IPS-15b (cell line): ENCODE measurements around the gene NLRP7.
"Not testable (repeated sequence)": the region's sequence is repeated elsewhere in the genome, so short reads cannot be mapped to it uniquely, and the experiment has no call there.

Experiments used
- H3K27me3 ChIP-seq: one replicate; pipeline ENCODE4 v1.6.1; 2013; ENCODE audit warnings: low read length; ENCODE audit not compliant: control insufficient read depth, insufficient read depth
- H3K36me3 ChIP-seq: one replicate; pipeline ENCODE4 v1.6.1; 2013; ENCODE audit warnings: low read length; ENCODE audit not compliant: control insufficient read depth, insufficient read depth
- H3K4me1 ChIP-seq: one replicate; pipeline ENCODE4 v1.6.1; 2013; ENCODE audit warnings: mild to moderate bottlenecking, low read length; ENCODE audit not compliant: control insufficient read depth, insufficient read depth
- H3K4me3 ChIP-seq: one replicate; pipeline ENCODE4 v1.5.1; 2013; ENCODE audit warnings: low read depth, low read length
- H3K9ac ChIP-seq: one replicate; pipeline ENCODE4 v1.6.1; 2013; ENCODE audit warnings: low read depth, mild to moderate bottlenecking, low read length
- H3K9me3 ChIP-seq: one replicate; pipeline ENCODE4 v1.6.1; 2013; ENCODE audit warnings: mild to moderate bottlenecking, low read length; ENCODE audit not compliant: control insufficient read depth, insufficient read depth

The NLRP7 gene

DNA sequence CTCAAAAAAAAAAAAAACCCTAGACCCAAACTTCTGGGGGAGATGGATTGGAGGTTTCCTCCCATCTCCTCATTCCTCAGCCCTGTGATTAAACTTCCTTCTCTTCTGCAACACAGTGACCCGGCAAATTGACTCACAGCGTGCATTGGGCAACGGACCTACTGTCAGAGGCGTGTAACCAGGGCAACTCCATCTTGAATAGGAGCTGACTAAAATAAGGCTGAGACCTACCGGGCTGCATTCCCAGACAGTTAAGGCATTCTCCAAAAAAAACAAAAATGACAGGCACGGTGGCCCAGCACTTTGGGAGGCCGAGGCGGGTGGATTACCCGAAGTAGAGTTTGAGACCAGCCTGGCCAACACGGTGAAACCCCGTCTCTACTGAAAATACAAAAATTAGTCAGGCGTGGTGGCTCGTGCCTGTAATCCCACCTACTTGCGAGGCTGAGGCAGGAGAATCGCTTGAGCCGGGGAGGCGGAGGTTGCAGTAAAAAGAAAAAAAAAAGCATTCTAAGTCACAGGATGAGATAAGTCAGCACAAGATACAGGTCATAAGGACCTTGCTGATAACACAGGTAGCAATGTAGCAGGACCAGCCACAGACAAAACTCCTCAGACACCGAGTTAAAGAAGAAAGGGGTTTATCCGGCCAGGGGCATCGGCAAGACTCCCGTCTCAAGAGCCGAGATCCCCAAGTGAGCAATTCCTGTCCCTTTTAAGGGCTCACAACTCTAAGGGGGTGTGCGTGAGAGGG is 5.4 kb upstream of the NLRP7 start:
- peaks cover 2% of the 10 kb centered on the region for H3K4me1 ChIP-seq
- no peaks in the 10 kb centered on the region for H3K36me3 ChIP-seq
- no peak overlapping the region for H3K9ac ChIP-seq
- H3K4me3 ChIP-seq: no peak overlapping the region
- H3K9me3 ChIP-seq: no peaks in the 10 kb centered on the region
- H3K27me3 ChIP-seq: no peaks in the 10 kb centered on the region

GRCh38 chr19:54950580-54950979 is 3.2 kb upstream of the NLRP7 start:
- not testable (repeated sequence) for H3K9ac ChIP-seq, H3K9me3 ChIP-seq, H3K27me3 ChIP-seq, H3K4me1 ChIP-seq, H3K4me3 ChIP-seq, H3K36me3 ChIP-seq

DNA sequence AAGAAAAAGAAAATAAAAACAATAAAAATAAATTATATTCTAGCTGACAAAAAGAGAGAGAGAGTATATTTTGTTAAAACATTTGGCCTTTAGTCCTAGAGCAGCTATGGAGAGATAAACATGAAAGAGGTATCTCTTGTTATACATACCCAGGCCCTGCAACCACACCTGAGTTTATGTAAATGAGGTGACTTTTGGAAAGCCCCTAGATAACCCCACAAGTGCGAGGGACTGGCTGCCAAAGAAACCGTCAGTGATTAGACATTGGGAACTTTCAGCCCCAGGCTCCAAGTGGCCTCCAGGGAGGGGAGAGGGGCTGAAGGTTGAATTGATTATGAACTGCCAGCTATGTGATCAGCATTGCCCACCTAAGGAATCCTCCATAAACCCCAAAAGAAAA is 2.1 kb upstream of the NLRP7 start:
- Histone ChIP-seq H3K4me3 (no peak overlapping the region), H3K9ac (no peak overlapping the region), H3K9me3 (no peaks in the 10 kb centered on the region), H3K4me1 (peaks cover 5% of the 10 kb centered on the region), H3K27me3 (no peaks in the 10 kb centered on the region), H3K36me3 (no peaks in the 10 kb centered on the region)

DNA sequence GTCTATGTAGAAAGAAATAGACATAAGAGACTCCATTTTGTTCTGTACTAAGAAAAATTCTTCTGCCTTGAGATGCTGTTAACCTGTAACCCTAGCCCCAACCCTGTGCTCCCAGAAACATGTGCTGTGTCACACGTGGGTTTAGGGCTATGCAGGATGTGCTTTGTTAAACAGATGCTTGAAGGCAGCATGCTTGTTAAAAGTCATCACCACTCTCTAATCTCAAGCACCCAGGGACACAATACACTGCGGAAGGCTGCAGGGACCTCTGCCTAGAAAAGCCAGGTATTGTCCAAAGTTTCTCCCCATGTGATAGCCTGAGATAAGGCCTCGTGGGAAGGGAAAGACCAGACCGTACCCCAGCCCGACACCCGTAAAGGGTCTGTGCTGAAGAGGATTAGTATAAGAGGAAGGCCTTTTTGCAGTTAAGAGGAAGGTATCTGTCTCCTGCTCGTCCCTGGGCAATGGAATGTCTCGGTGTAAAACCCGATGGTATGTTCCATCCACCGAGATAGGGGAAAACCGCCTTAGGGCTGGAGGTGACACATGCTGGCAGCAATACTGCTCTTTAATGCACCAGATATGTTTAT is 3.5 kb downstream of the NLRP7 start:
- not testable (repeated sequence) for H3K4me3 ChIP-seq, H3K27me3 ChIP-seq, H3K9ac ChIP-seq, H3K36me3 ChIP-seq, H3K9me3 ChIP-seq, H3K4me1 ChIP-seq

- H3K27me3 ChIP-seq, H3K4me1 ChIP-seq, H3K9me3 ChIP-seq, H3K36me3 ChIP-seq, H3K4me3 ChIP-seq, H3K9ac ChIP-seq: not testable (repeated sequence)
Measured at GRCh38 chr19:54939538-54939937, 7.8 kb downstream of the NLRP7 start.

DNA sequence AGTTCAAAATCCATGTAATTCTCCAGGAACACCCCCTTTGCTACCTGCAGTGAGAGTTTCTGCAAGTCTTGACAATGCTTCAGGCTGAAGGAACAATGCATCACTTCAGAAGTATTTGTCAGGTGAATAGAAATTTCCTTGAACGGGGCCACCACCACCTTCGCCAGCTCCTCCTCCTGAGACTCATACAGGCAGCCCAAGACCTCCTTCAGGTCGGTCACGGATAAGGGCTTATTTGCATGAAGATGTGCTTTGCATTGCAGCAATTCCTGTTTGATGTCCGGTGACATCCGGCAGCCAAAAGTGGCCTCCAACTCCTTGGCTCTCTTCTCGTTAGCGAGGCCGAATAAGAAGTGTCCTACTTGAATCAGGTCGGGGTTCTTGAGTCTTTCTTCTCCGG is 8.4 kb downstream of the NLRP7 start:
- H3K4me1 ChIP-seq: peaks cover 2% of the 10 kb centered on the region
- no peaks in the 10 kb centered on the region for H3K9me3 ChIP-seq
- peaks cover 3% of the 10 kb centered on the region for H3K36me3 ChIP-seq
- H3K27me3 ChIP-seq: no peaks in the 10 kb centered on the region
- no peak overlapping the region for H3K4me3 ChIP-seq
- no peak overlapping the region for H3K9ac ChIP-seq

DNA sequence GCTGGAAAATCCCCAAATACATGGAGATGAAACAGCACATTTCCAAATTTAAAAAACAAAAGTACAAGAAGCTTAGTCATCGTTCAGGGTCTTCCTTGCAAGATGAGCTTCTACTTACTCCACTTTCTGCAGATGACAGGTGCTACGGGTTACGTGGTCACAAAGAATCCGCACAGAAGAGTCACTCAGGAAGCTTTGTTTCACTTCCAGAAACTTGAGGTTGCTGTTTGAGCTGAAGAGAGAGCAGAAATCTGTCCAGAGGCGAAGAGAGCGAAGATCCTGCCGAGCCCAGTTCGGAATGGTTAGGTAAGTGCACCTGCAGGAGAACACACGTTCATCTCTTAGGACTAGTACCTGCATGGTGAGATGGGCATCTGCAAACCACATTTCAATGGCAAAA is 9.4 kb downstream of the NLRP7 start:
- H3K4me1 ChIP-seq: peaks cover 2% of the 10 kb centered on the region
- H3K9ac ChIP-seq: peak overlapping the region; percentile 24
- peaks cover 6% of the 10 kb centered on the region for H3K36me3 ChIP-seq
- no peak overlapping the region for H3K4me3 ChIP-seq
- H3K9me3 ChIP-seq: no peaks in the 10 kb centered on the region
- no peaks in the 10 kb centered on the region for H3K27me3 ChIP-seq

DNA sequence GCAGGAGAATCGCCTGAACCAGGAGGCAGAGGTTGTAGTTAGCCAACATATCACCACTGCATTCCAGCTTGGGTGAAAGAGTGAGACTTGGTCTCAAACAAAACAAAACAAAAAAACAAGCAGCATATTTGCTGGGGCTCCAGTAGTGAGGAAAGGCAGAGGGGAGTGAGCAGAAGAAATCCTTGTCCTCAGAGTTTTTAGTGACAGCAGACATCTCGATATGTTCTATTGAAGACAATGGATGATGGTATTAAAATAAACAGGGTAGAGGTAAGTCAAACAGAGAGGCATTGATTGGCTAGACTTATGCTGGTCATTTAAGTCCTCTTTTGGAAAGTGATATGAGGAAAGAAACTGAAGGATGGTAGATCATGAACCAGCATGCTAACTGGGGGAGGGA is 19.0 kb downstream of the NLRP7 start:
- Histone ChIP-seq H3K36me3 (no peaks in the 10 kb centered on the region), H3K9me3 (peaks cover 5% of the 10 kb centered on the region), H3K4me3 (no peak overlapping the region), H3K27me3 (no peaks in the 10 kb centered on the region), H3K4me1 (no peaks in the 10 kb centered on the region), H3K9ac (no peak overlapping the region)

DNA sequence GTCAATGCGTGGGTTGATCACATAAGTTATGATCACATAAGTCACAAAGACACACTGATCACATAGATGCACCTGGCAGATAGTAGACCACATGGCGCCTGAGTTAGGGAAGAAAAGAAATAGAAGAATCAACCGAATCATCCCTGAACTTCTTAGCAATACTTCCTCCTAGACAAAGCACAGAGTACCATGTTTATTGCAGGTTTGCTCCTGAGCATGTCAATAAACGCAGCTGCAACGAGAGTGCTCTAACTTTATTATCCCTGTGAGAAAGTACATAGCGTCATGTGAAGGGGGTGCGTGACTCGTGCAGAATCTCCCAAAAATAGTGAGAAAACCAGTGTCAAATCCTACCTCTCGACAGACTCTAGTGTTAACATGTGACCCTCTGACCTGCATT is 24.1 kb downstream of the NLRP7 start:
- H3K36me3 ChIP-seq: no peaks in the 10 kb centered on the region
- no peak overlapping the region for H3K4me3 ChIP-seq
- no peak overlapping the region for H3K9ac ChIP-seq
- no peaks in the 10 kb centered on the region for H3K4me1 ChIP-seq
- H3K27me3 ChIP-seq: no peaks in the 10 kb centered on the region
- H3K9me3 ChIP-seq: peaks cover 3% of the 10 kb centered on the region

- no peaks in the 10 kb centered on the region for H3K9me3 ChIP-seq
- no peak overlapping the region for H3K4me3 ChIP-seq
- no peaks in the 10 kb centered on the region for H3K36me3 ChIP-seq
- no peaks in the 10 kb centered on the region for H3K4me1 ChIP-seq
- H3K9ac ChIP-seq: no peak overlapping the region
- no peaks in the 10 kb centered on the region for H3K27me3 ChIP-seq
Measured at GRCh38 chr19:54921082-54921481, 26.2 kb downstream of the NLRP7 start.

GRCh38 chr19:54919646-54920563 is 27.4 kb downstream of the NLRP7 start:
- H3K9ac ChIP-seq: not testable (repeated sequence)

GRCh38 chr19:54918499-54918898 is 28.8 kb downstream of the NLRP7 start:
- Histone ChIP-seq H3K4me1 (no peaks in the 10 kb centered on the region), H3K9me3 (no peaks in the 10 kb centered on the region), H3K9ac (no peak overlapping the region), H3K36me3 (no peaks in the 10 kb centered on the region), H3K4me3 (no peak overlapping the region), H3K27me3 (no peaks in the 10 kb centered on the region)

More at GRCh38 chr19:54919646-54920563, 27.4 kb downstream of the NLRP7 start:
- not testable (repeated sequence) for H3K4me3 ChIP-seq, H3K9me3 ChIP-seq, H3K4me1 ChIP-seq, H3K27me3 ChIP-seq, H3K36me3 ChIP-seq
